ENCODE data around the gene CALM1. TPM values are rescaled to one million over a fixed set of nuclear protein-coding genes. Genes with fewer than 3 reads are reported as not detected.

The CALM1 gene
- total RNA-seq, 4 donors from 2014 or later, result 106 to 240 (median 182) TPM

DNA sequence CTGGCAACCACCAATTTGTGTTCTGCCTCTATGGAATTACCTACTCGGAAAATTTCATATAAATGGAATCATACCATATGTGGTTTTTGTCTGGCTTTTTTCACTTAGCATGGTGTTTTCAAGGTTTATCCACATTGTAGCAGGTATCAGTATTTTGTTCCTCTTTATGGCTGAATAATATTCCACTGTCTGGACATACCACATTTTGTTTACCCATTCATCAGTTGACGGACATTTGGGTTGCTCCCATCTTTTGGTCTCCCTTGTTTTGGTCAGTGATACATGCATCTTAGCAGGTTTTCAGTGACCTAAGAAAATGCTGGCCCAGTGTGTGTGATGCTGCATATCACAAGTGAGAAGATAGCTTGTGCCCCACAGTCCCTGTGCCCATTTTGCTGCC lies 21.2 kb downstream of the CALM1 start:
- no peak for TF ChIP-seq POLR2A (IDR thresholded peaks at IDR 0.05)
- TF ChIP-seq, protein P1, sequence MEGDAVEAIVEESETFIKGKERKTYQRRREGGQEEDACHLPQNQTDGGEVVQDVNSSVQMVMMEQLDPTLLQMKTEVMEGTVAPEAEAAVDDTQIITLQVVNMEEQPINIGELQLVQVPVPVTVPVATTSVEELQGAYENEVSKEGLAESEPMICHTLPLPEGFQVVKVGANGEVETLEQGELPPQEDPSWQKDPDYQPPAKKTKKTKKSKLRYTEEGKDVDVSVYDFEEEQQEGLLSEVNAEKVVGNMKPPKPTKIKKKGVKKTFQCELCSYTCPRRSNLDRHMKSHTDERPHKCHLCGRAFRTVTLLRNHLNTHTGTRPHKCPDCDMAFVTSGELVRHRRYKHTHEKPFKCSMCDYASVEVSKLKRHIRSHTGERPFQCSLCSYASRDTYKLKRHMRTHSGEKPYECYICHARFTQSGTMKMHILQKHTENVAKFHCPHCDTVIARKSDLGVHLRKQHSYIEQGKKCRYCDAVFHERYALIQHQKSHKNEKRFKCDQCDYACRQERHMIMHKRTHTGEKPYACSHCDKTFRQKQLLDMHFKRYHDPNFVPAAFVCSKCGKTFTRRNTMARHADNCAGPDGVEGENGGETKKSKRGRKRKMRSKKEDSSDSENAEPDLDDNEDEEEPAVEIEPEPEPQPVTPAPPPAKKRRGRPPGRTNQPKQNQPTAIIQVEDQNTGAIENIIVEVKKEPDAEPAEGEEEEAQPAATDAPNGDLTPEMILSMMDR (IDR thresholded peaks at IDR 0.05), result no peak
- WGBS, 2 donors, result 96 to 100% methylated on average over 2 of the region's 2 CpGs
- intact Hi-C loops (cut with DNase I; ENCODE audit: low total_unique reads), result no loop called here
- no peak overlapping the region for H3K4me3 ChIP-seq (ENCODE audit: low read depth, poor library complexity, severe bottlenecking)
- DNase-seq (ENCODE audit: low spot score in 2 of 2), result peak in 1 of 2 donors; percentile 5

DNA sequence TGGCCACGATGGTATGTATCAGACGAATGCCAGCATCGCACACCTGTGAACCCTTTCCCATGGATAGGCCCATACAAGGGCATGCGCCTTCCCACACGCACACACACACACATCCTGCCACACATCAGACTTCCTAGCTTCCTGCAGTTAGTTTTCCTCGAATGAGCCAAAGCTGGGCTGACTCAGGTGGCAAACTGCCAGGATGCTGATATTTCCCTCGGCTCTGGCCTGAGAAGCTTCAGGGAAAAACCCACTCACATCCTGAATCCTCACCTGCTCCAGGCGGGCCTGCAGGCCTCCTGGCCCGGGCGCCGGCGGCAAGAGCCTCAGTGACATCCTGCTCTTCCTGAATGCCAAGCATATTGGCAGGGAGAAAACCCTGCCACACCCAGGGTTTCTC lies 22.4 kb downstream of the CALM1 start:
- TF ChIP-seq, protein P1 (IDR thresholded peaks at IDR 0.05), result no peak
- no peak for TF ChIP-seq POLR2A (IDR thresholded peaks at IDR 0.05)
- intact Hi-C loops (cut with DNase I; ENCODE audit: low total_unique reads), result no loop called here
- H3K4me3 ChIP-seq (ENCODE audit: low read depth, poor library complexity, severe bottlenecking), result no peak overlapping the region
- DNase-seq (ENCODE audit: low spot score in 2 of 2), result peak; percentile 64 to 93
- WGBS, 2 donors, result 14% methylated on average over 10 to 12 of the region's 12 CpGs

DNA sequence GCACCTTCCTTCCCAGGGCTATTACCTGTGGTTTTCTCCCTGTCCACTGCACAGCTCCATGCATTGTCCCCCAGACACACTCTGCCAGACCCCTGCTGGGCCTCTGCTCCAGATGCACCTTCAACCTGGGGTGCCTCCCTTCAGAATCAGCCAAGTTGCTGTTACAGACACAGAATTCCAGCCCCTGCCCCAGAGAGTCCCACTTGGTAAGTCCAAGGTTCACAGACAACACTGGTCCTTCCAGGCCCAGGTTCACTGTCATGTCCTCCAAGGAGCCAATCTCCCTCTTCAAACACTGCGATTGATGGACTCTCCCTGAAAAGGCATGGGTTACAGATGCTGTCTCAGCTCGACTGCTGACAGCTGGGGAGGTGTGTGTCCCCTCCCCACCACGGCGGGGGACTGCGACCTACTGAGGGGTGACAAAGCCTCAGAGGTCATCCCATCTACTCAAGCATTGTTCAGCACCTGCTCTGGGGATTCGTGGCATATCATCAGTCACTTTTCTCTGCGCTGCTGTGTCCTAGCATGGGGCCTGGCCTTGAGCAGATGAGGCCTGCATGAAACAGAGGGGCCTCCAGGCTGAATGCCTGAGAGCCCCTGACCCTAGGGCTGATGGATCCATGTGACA lies 24.3 kb downstream of the CALM1 start:
- 94 to 95% methylated on average over 7 of the region's 7 CpGs for WGBS, 2 donors
- H3K4me3 ChIP-seq (ENCODE audit: low read depth, poor library complexity, severe bottlenecking), result no peak overlapping the region
- TF ChIP-seq, protein P1 (IDR thresholded peaks at IDR 0.05), result no peak
- TF ChIP-seq POLR2A (IDR thresholded peaks at IDR 0.05), result no peak
- intact Hi-C loops (cut with DNase I; ENCODE audit: low total_unique reads), result no loop called here
- DNase-seq (ENCODE audit: low spot score in 2 of 2), result no peak

DNA sequence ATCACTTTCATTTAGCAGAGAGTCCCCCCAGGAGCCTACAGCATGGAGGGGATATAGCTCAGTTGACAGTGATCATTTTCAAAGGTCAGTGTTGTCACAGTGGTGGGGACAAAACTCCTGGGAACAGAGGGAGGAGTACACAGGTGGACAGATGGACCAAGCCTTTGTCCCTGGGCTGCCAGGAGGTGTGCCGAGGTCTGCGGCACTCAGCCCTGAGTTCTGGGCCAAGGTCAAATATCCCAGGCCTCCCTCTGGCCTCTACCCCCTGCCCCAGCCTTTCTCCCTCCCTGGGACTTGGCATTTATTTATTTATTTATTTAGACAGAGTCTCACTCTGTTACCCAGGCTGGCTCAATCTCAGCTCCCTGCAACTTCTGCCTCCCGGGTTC lies 24.8 kb downstream of the CALM1 start:
- DNase-seq (ENCODE audit: low spot score in 2 of 2), result no peak
- TF ChIP-seq, protein P1 (IDR thresholded peaks at IDR 0.05), result no peak
- TF ChIP-seq POLR2A (IDR thresholded peaks at IDR 0.05), result no peak
- WGBS, 2 donors, result 94 to 97% methylated on average over 3 of the region's 3 CpGs
- no peak overlapping the region for H3K4me3 ChIP-seq (ENCODE audit: low read depth, poor library complexity, severe bottlenecking)
- intact Hi-C loops (cut with DNase I; ENCODE audit: low total_unique reads), result no loop called here

DNA sequence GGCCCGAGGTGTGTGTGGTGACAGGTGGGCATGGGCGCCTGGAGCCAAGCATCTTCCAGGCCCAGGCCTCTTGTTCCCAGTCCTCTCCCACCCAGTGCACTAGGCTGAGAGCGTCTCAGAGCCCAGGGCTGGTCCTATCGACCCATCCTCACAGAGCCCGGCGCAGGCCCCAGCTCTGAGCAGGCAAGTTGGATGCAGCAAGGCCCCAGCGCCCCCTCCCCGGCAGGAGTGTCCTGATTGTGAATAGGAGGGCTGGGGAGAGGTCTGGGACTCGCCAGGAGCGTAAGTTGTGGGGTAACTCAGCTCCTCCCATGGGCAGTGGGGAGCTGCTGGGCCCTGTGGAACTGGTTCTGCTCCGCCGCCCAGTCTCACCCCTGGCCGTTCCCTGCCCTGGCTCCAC lies 26.3 kb downstream of the CALM1 start:
- intact Hi-C loops (cut with DNase I; ENCODE audit: low total_unique reads), result no loop called here

More for the DNA sequence above, 26.3 kb downstream of the CALM1 start:
- 85 to 94% methylated on average over 13 of the region's 13 CpGs for WGBS, 2 donors
- DNase-seq (ENCODE audit: low spot score in 2 of 2), result no peak
- no peak overlapping the region for H3K4me3 ChIP-seq (ENCODE audit: low read depth, poor library complexity, severe bottlenecking)
- no peak for TF ChIP-seq POLR2A (IDR thresholded peaks at IDR 0.05)
- TF ChIP-seq, protein P1 (IDR thresholded peaks at IDR 0.05), result no peak

Data from lower leg skin (tissue), 4 donors.